ENCODE measurements around the gene HPX.
"Not testable (repeated sequence)": the region's sequence is repeated elsewhere in the genome, so short reads cannot be mapped to it uniquely, and the experiment has no call there.

Gene HPX

GRCh38 chr11:6414874-6415328, 25.9 kb downstream of the HPX start:
- DNase-seq, result no peak

- no peak for DNase-seq
Observed at GRCh38 chr11:6413791-6414201, 27.0 kb downstream of the HPX start.

DNA sequence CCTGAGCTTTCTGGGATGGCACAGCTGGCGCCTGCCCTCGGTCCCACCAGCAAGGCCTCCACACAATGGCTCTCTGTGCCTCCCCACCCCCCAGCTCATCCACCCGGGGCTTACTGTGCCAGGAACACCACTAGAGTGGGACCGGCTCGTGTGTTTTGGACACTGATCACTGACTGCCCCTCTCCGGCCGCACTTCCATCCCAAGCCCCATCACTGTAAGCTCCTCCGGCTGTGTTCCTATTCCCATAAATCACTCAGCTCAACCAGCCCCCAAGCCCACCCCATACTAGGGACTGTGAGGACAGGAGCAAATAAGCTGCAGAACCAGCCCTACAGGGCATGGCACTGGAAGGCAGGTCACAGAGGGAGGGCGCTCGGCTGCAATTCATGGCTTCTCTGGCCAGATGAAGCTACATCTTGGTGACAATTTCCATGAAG, 29.2 kb downstream of the HPX start:
- no peak for DNase-seq

DNA sequence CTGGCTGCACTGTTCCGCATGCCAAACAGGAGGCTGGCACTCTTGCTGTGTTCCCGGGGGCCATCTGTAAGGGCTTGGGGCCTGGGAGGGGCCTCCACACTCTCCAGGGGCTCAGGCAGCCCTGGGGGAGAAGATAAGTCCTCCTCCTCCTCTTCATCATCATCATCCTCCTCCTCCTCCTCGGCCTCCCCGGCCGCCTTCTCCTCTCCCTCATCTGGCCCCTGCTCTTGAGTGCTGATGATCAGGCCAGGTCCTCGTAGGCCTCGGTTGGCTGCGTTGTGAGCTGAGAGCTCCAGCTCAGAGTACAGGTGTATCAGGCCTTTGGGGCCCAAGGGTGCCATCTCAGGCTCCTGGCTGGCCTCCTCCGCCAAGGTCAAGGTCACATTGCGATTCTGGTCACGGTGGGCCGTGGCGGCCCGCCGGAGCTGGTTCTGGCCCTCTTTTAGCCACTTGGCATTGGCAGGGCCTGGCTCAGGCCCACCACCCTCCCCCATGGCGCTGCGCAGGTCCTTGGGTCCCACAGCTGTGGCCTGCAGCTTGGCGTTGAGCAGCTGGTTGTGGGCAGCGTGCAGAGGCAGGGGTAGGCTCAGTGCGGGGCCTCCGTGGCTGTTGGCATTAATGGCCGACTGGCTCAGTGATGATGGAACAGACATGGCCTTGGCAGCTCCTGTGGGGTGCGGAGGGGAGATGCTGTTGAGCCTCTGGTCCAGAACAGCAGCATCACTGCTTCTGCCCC, 29.9 kb downstream of the HPX start:
- DNase-seq, result no peak

DNA sequence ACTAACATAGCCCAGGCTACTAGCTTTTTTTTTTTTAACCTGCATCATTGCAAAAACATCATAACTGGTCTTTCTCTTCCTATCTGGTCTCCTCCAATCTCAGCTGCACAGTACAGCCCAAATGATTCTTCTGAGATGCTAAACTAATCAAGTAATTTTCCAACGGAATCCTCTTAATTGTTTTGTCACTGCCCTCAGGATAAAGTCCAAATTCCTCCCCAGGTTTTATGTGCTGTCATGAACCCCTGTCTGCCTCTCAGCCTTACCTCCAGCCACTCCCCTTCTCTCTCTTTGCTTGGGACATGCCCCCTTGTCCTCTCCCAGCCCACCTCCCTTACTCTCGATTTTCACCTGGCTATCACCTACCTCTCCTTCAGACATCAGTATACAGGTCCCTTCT, 34.4 kb downstream of the HPX start:
- no peak for DNase-seq

- DNase-seq, result no peak
Observed at GRCh38 chr11:6405846-6406245, 34.9 kb downstream of the HPX start.

- DNase-seq, result peak; percentile 52
Observed at GRCh38 chr11:6405052-6405667, 35.6 kb downstream of the HPX start.

DNA sequence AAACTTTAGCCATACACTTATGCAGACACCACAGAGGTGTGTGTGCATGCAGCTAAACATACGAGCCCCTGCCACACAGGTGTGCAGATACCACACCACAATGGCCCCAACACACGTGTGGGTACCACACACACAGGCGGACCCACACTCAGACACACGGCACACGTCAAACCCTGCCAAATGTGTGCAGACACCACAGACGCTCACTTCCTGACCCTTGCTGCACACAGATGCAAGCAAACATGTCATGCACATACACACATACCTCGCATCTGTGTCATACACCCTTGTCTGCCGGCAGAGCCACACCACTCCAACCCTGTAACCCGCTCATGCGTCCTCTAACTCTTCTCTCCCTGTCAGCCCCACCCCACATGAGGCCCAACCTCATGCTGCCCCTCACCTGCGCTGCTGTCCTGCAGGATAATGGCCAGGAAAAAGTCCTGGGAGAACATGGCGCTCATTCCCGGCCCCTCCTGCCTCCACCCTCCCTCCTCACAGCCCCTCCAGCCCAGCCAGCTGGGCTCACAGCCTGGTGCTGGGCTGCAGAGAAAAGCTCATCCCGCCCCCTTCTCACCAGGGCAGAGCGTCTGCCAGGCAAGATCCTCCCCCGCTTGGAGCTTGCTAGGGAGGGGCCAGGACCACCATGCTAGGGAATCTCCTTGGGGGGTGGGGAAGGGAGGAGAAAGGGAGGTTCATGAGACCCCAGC, 36.3 kb downstream of the HPX start:
- no peak for DNase-seq

DNA sequence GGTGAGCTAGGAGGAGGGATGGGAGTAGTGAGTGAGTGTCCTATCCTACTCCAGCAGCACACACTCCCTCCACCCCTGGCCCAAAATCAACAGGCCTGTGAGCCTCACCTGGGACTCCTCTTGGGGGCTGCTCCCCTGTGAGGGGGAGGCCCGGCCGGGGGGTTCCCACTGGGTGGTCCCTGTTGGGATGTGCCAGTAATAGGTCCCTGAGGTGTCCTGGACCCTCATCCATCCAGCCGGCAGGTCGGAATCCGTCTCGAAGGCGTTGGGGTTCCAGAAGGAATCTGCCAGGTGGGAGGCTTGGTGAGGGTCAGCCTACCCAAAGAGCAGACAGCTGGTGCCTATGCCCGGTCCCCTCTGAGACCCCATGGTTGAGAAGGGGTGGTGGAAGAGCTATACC, 37.2 kb downstream of the HPX start:
- no peak for DNase-seq

GRCh38 chr11:6402561-6402981, 38.2 kb downstream of the HPX start:
- DNase-seq, result no peak

DNA sequence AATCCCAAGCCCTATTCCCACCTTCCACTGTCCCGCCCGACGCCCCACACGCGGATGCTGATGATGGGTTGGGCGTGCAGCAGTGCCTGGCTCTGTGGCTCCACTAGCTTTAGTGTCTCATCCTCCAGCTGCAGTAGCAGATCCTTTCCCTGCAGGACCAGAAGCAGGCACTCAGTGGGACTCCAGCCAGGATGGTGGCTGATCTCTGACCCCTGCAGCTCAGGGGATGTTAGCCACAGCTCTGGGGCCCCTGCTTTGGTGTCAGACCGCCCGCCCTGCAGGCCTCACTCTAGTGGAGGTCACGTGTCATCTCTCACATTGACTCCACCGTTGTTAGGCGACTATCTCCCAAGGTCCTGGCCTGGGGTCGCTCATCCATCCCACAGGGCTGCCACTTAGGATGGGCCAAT, 38.7 kb downstream of the HPX start:
- no peak for DNase-seq

DNA sequence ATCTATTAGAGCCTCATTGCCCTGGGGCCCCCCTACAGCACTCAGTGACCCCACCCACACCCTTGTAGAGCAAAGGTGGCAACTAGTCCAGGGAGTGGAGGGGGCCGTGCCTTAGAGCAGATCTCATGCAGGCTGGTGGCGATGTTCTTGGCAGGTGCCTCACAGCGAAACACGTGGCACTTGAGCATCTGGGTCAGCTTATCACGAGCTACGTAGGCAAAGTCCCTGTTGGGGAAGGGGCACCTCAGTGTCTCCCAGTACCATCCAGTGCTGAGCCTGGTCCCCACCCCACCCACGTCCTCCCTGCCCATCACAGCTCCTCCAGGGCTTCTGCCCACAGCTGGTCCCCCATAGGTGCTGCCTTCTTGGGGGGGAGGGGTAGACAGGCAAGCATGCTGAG, 39.3 kb downstream of the HPX start:
- DNase-seq, result no peak

- DNase-seq, result no peak
Observed at GRCh38 chr11:6400431-6401345, 40.1 kb downstream of the HPX start.

- DNase-seq, result no peak
Observed at GRCh38 chr11:6397636-6398035, 43.2 kb downstream of the HPX start.

DNA sequence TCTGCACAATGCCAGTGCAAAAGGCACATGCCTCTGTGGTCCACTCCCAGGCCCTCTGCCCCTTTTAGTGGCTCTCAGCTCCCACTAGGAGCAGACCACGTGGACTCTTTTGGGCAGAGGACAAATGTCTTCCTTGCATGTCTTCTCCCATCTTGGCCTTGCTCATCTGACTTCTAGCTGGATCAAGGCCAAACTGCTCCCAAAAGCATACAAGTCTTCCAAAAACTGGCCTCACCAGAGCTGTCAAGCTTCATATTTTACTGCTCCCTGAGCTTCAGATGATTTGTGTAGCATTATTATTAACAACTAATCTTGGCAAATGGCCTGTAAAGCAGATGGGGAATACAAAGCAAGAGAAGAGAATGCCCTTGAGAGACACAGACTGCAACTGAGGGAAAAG, 43.6 kb downstream of the HPX start:
- no peak for DNase-seq

DNA sequence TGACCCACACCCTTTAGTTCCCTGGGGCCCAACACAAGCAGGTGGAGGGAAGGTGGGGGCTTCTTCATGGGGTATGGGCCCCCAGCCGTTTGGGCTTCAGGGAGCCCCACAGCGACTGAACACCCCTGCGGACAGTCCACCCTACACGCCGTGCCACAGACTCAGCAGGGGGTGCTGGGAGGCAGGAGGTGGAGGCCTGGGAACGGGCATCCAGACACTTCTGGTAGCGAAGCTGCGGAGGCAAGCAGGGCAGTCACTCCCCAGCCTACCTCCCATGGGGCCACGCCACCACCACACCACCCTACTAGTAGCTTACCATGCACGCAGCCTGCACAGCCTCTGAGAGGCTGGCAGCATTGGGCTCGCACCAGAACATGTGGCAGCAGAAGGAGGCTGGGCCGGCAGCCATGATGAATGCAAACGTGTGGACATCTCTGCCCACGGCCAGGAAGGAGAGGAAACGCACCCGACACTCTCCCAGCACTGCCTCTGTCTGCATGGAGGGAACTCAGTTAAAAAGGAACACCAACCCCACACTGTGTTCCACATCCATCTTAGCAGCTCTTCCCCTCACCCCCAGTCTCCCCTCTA, 45.2 kb downstream of the HPX start:
- DNase-seq, result no peak

- no peak for DNase-seq
Observed at GRCh38 chr11:6393989-6394670, 46.7 kb downstream of the HPX start.

DNA sequence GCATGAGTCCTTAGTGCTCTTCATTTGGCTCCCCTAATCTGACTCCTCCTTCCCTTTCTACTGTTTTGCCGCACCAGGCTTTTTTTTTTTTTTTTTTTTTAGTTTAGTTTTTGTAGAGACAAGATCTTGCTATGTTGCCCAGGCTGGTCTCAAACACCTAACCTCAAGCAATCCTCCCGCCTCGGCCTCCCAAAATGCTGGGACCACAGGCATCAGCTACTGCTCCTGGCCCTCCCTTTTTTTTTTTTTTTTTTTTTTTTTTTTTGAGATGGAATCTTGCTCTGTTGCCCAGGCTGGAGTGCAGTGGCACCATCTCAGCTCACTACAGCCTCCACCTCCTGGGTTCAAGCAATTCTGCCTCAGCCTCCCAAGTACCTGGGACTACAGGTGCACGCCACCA, 48.5 kb downstream of the HPX start:
- DNase-seq, result not testable (repeated sequence)

DNA sequence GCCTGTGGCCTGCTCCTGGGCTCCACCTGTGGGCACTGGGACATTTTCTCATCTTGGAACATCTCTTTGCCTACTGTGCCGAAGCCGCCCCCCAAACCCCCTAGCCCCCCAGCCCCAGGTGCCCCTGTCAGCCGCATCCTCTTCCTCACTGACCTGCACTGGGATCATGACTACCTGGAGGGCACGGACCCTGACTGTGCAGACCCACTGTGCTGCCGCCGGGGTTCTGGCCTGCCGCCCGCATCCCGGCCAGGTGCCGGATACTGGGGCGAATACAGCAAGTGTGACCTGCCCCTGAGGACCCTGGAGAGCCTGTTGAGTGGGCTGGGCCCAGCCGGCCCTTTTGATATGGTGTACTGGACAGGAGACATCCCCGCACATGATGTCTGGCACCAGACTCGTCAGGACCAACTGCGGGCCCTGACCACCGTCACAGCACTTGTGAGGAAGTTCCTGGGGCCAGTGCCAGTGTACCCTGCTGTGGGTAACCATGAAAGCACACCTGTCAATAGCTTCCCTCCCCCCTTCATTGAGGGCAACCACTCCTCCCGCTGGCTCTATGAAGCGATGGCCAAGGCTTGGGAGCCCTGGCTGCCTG, 49.2 kb downstream of the HPX start:
- DNase-seq, result no peak

- no peak for DNase-seq
Observed at GRCh38 chr11:6390718-6391469, 49.9 kb downstream of the HPX start.

Data from left hindlimb (tissue), 1 donor.